Ishikawa (cell line): ENCODE results near the gene B4GALNT1.

Experiments
- CEBPB ChIP-seq: IDR thresholded peaks from 2 replicates; pipeline ENCODE4 v1.6.1; 2012
- CREB1 ChIP-seq: IDR thresholded peaks from 2 replicates; pipeline ENCODE4 v1.6.1; 2012; ENCODE audit warnings: low read depth
- EGR1 ChIP-seq: IDR thresholded peaks from 2 replicates; pipeline ENCODE4 v1.6.1; 2012
- EP300 ChIP-seq: IDR thresholded peaks from 2 replicates; pipeline ENCODE4 v1.6.1; 2012; ENCODE audit warnings: borderline replicate concordance
- FOXM1 ChIP-seq: IDR thresholded peaks from 2 replicates; pipeline ENCODE4 v1.6.1; 2012; ENCODE audit warnings: low read depth, borderline replicate concordance
- NFIC ChIP-seq: IDR thresholded peaks from 2 replicates; pipeline ENCODE4 v1.6.1; 2012
- RAD21 ChIP-seq: IDR thresholded peaks from 2 replicates; pipeline ENCODE4 v1.6.1; 2012; ENCODE audit warnings: low read depth
- TAF1 ChIP-seq: IDR thresholded peaks from 2 replicates; pipeline ENCODE4 v1.6.1; 2012; ENCODE audit warnings: low read depth, mild to moderate bottlenecking
- TCF12 ChIP-seq: IDR thresholded peaks from 2 replicates; pipeline ENCODE4 v1.6.1; 2012; ENCODE audit warnings: low read depth
- TEAD4 ChIP-seq: IDR thresholded peaks from 2 replicates; pipeline ENCODE4 v1.6.1; 2012
- YY1 ChIP-seq: IDR thresholded peaks from 2 replicates; pipeline ENCODE4 v1.6.1; 2012; ENCODE audit warnings: low read depth
- ZBTB7A ChIP-seq: IDR thresholded peaks from 2 replicates; pipeline ENCODE4 v1.6.1; 2012; ENCODE audit warnings: low read depth
- TF ChIP-seq, protein P1 (sequence below): IDR thresholded peaks from 2 replicates; pipeline ENCODE4 v1.6.1; 2012
- TF ChIP-seq, protein P2 (sequence below): IDR thresholded peaks from 2 replicates; pipeline ENCODE4 v1.6.1; 2012; ENCODE audit warnings: low read depth, mild to moderate bottlenecking
- TF ChIP-seq, protein P3 (sequence below): IDR thresholded peaks from 2 replicates; pipeline ENCODE4 v1.6.1; 2012

The B4GALNT1 gene

DNA sequence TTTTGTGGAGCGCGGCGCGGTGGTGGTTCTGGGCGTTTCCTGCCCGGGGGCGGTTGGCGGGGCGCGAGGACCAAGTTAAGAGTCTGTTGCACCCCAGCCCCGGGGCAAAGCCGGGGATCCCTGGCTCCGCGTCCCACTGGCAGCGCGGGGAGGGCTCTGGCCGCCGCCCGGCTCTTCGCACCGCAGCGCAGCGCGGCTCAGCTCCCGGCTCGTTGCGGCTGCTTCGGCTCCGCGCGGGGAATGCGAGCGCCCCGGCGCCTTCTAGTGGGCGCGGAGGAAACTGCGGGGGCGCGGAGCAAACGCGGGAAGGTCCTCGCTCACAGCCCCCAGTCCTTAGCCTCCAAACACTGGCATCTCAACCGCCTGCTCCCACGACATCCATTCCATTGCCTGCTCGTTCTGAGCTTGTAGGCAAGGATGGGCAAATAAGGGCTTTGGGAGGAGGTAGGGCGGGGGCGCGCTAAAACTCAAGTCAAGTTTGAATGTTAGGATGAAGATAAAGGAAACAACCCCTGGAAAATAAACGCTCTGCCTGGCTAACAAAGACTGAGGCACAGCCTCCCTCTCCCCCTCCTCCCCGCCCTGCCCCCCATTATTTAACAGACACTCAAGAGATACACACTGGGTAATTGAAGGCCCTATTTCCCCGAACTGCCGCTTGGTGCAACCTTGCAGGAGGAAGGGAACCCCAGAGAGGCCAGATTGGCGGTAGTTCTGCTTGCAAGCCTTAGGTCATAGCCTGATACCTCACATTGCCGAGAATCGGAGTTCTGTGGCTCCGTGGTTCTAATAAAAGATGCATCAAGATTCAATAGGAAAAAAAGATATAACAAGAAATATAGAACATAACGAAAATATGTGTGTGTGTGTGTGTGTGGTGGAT, at the start of gene B4GALNT1:
TSS of gene B4GALNT1 (minus strand) at position 244 of the 883 bp plus-strand sequence. CDS start 1,069 bp downstream, outside the sequence.
- TF ChIP-seq RAD21, result peak; percentile 68
- TF ChIP-seq TCF12, result peak; percentile 18; the same call in 1 of the 2 replicates
- TF ChIP-seq NFIC, result no peak
- TF ChIP-seq CEBPB, result no peak
- peak; percentile 77; the same call in 1 of the 2 replicates for TF ChIP-seq EGR1
- TF ChIP-seq TEAD4, result peak; percentile 83
- TF ChIP-seq, protein P1, sequence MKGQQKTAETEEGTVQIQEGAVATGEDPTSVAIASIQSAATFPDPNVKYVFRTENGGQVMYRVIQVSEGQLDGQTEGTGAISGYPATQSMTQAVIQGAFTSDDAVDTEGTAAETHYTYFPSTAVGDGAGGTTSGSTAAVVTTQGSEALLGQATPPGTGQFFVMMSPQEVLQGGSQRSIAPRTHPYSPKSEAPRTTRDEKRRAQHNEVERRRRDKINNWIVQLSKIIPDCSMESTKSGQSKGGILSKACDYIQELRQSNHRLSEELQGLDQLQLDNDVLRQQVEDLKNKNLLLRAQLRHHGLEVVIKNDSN, result no peak
- TF ChIP-seq, protein P2, sequence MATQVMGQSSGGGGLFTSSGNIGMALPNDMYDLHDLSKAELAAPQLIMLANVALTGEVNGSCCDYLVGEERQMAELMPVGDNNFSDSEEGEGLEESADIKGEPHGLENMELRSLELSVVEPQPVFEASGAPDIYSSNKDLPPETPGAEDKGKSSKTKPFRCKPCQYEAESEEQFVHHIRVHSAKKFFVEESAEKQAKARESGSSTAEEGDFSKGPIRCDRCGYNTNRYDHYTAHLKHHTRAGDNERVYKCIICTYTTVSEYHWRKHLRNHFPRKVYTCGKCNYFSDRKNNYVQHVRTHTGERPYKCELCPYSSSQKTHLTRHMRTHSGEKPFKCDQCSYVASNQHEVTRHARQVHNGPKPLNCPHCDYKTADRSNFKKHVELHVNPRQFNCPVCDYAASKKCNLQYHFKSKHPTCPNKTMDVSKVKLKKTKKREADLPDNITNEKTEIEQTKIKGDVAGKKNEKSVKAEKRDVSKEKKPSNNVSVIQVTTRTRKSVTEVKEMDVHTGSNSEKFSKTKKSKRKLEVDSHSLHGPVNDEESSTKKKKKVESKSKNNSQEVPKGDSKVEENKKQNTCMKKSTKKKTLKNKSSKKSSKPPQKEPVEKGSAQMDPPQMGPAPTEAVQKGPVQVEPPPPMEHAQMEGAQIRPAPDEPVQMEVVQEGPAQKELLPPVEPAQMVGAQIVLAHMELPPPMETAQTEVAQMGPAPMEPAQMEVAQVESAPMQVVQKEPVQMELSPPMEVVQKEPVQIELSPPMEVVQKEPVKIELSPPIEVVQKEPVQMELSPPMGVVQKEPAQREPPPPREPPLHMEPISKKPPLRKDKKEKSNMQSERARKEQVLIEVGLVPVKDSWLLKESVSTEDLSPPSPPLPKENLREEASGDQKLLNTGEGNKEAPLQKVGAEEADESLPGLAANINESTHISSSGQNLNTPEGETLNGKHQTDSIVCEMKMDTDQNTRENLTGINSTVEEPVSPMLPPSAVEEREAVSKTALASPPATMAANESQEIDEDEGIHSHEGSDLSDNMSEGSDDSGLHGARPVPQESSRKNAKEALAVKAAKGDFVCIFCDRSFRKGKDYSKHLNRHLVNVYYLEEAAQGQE, result no peak
- no peak for TF ChIP-seq FOXM1
- TF ChIP-seq, protein P3, sequence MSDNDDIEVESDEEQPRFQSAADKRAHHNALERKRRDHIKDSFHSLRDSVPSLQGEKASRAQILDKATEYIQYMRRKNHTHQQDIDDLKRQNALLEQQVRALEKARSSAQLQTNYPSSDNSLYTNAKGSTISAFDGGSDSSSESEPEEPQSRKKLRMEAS, result peak; percentile 90
- TF ChIP-seq ZBTB7A, result peak; percentile 62; the same call in 1 of the 2 replicates
- TF ChIP-seq EP300, result no peak
- TF ChIP-seq TAF1, result no peak
- TF ChIP-seq CREB1, result no peak
- no peak for TF ChIP-seq YY1

DNA sequence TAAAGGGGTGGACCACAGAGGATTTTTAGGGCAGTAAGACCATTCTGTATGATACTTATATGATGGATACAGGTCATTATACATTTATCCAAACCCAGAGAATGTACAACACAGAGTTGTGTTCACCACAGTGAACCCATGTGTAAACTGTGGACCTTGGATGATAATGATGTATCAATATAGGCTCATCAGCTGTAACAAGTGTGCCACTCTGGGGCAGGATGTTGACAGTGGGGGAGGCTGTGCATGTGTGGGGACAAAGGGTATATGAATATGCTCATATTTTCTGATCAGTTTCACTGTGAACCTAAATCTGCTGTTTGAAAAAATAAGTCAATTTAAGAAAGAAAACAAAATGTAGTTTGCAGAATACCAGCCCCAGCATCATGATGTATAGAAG, 46.7 kb upstream of the B4GALNT1 start:
- TF ChIP-seq YY1, result no peak
- TF ChIP-seq FOXM1, result no peak
- no peak for TF ChIP-seq NFIC
- TF ChIP-seq CREB1, result no peak
- no peak for TF ChIP-seq CEBPB
- TF ChIP-seq TEAD4, result no peak
- no peak for TF ChIP-seq TAF1
- no peak for TF ChIP-seq ZBTB7A
- no peak for TF ChIP-seq EP300

DNA sequence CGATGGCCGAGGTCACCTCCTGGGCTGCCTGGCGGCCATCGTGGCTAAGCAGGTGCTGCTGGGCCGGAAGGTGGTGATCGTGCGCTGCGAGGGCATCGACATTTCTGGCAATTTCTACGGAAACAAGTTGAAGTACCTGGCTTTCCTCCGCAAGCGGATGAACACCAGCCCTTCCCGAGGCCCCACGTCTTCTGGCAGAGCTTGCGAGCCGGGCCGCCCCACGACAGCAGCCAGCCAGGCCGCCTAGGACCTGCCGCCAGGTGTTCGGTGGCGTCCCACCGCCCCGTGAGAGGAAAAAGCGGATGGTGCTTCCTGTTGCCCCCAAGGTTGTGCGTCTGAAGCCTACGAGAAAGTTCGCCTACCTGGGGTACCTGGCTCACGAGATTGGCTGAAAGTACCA, 41.7 kb upstream of the B4GALNT1 start:
- TF ChIP-seq NFIC, result no peak
- TF ChIP-seq EGR1, result no peak
- no peak for TF ChIP-seq TAF1
- TF ChIP-seq ZBTB7A, result no peak
- TF ChIP-seq, protein P1, result no peak
- TF ChIP-seq TCF12, result no peak
- no peak for TF ChIP-seq EP300
- TF ChIP-seq TEAD4, result no peak
- no peak for TF ChIP-seq CREB1
- no peak for TF ChIP-seq CEBPB
- TF ChIP-seq, protein P2, result no peak
- no peak for TF ChIP-seq FOXM1
- TF ChIP-seq YY1, result no peak
- TF ChIP-seq RAD21, result no peak
- TF ChIP-seq, protein P3, result no peak

DNA sequence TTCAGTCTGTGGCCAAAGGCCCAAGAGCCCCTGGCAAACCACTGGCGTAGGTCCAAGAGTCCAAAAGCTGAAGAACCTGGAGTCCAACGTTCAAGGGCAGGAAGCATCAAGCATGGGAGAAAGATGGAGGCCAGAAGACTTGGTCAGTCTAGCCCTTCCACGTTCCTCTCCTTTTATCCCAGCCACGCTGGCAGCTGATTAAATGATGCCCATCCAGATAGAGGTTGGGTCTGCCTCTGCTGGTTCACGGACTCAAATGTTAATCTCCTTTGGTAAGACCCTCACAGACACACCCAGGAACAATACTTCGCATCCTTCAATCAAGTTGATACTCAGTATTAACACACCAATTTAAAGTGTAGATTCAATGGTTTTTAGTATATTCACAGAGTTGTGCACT, 39.8 kb upstream of the B4GALNT1 start:
- TF ChIP-seq EGR1 (no peak), FOXM1 (no peak), ZBTB7A (no peak)
- TF ChIP-seq, protein P3, result no peak
- TF ChIP-seq, protein P2, result no peak
